Inferior parietal cortex (tissue), 1 donor: ENCODE results near the gene PAPSS2.

Experiments
- DNase-seq: peaks from one replicate; pipeline ENCODE4 v3.0.0-alpha.2; 2016; ENCODE audit errors: extremely low spot score

The PAPSS2 gene

DNA sequence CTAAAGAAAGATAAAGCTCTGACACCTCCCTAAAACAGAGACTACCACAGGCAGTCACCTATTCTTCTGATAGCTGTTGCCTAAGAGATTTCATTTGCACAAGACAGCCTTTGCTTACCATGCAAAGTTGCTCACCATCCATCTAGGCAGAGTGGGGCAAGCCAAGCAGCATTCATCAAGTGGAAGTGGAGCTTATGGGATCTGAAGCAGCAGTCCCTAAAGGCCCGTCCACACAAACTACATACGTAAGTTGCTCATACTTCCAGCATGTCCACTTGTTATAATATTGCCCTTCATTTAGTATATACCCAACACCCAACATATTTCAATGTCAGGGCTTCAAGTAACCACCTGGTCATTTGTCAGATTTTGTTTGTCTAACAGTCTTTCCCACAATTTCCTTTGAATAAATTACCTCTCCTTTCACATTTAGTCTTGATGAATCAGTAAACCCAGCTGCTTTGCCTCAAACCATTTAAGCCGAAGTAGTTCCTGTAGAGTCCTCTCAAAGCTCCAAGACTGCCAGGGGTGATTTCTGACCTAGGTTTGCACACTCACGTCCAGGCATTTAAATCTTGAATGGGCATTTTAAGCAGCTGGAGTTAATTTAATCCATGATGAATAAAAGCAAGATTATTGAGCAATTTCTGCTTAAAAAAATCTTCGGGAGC is 90.5 kb downstream of the PAPSS2 start:
- no peak for DNase-seq

DNA sequence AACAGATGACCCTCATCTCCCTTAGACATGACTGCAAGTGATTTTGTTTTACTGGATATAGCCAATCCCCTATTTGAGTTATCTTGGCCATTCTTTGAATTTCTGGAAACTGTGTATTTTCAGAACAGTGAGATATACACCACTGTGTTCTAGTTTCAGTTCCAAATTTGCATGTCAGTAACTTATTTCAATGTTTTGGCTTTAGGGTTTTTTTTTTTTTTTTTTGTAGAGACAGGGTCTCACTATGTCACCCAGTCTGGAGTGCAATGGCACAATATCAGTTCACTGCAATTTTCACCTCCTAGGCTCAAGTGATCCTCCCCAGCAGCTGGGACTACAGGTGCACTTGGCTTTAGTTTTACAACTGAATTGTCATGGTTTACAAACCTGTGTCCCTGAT is 91.1 kb downstream of the PAPSS2 start:
- DNase-seq, result no peak

- no peak for DNase-seq
Observed at GRCh38 chr10:87751274-87751673, 91.6 kb downstream of the PAPSS2 start.

GRCh38 chr10:87752566-87752965 is 92.9 kb downstream of the PAPSS2 start:
- no peak for DNase-seq

DNA sequence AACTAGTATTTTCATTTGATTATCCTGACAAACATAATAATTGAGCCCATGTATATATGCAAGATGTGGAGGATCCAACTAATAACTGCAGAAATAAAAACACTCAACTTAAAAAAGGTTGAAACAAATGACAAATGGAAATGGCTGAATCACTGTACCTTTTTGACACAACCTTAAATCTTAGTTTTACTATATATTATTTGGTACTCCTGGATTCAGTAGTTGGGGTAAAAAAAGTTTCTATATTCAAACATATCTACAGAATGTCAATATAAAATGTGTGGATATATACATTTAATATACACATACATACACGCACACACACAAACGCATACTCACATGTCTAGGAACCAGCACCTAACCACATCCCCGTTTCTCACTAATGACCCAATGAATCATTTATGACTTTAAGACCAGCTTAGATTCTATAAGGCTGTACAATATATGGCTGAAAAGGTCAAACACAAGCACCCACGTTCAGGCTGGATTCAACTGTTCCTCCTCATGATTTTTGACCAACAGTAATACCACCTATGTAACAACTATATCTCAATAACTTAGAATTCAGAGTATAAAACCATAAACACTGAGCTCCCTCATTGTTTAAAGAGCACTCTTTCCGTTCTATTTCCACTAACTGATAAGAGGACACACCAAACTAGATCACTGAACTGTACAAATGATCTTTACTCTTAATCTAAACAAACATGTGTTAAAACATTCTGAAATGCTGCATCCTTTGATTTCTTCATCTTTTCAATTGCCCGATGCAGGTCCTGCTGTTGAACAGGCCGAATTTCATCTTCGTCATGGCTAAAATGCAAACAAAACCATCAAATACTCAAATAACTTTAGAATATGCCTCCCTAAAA is 94.6 kb downstream of the PAPSS2 start:
- DNase-seq, result no peak

DNA sequence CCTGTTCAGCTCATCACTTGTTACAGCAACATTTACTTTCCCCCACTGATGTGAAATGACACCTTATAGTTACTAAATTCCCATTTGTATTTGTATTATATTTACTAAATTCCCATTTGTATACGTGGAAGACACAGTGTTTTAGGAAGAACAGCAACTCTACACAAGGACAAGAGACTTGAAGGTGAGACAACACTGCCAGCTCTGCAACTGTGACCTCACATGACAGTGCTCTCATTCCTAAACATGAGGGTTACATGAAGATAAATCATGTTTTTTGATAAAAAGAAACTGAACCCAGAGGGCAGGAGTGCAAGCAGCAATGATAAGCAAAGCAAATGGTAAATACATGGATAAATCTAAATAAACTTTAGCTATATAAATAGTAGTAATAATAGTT is 98.0 kb downstream of the PAPSS2 start:
- no peak for DNase-seq

DNA sequence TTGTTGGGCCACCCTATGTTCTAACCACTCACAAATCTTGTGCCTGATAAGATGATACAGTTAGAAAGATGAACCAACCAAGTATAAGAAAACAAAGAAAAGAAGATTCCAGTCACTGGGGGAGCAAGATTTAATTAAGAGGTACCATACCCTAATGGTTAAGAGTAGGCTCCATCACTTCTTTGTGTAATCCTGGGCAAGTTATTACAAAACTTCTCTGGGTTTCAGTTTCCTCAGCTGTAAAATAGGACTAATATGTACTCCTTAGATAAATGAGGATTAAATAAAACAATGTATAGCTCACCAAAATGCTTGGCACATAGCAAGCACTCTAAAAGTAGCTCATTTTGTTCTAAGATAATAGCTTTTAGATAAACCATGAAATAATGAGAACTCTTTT is 99.9 kb downstream of the PAPSS2 start:
- DNase-seq, result no peak

DNA sequence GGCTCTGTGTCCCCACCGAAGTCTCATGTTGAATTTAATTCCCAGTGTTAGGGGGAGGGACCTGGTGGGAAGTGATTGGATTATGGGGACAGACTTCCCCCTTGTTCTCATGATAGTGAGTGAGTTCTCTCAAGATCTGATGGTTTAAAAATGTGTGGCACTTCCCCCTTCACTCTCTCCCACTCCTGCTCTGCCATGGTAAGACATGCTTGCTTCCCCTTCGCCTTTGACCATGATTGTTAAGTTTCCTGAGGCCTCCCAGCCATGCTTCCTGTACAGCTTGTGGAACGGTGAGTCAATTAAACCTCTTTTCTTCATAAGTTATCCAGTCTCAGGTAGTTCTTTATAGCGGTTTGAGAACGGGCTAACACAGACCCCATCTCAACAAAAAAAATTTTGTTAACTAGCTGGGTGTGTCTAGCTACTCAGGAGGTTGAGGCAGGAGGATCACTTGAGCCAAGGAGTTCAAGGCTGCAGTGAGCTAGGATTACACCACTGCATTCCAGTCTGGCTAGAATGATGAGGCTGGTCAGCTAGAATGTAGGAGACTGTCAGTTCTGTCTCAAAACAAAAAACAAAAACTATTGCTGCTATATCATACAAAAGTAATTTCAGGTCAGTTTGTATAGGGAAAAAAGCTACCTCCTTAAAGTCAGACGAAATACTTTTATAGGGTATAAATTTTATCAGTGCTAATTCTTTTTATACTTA is 100.7 kb downstream of the PAPSS2 start:
- DNase-seq, result no peak

- DNase-seq, result no peak
Observed at GRCh38 chr10:87761153-87761552, 101.5 kb downstream of the PAPSS2 start.

DNA sequence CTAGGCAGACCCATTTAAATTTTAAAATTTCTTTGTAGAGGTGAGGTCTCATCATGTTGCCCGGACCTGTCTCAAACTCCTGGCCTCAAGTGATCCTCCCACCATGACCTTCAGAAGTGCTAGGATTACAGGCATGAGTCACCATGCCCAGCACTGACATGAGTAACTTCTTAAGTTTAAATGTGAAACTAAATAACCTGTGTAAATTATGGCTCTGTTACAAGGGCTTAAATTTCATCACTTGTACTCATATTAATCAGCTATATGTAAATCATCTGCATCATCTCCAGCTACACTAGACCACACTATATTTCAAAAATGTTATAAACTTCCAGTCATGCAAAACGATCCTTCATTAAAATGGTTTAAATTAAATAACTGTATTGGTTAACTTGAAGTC is 102.2 kb downstream of the PAPSS2 start:
- DNase-seq, result no peak

GRCh38 chr10:87763086-87763861 is 103.6 kb downstream of the PAPSS2 start:
- no peak for DNase-seq

- DNase-seq, result no peak
Observed at GRCh38 chr10:87764072-87764934, 104.6 kb downstream of the PAPSS2 start.

DNA sequence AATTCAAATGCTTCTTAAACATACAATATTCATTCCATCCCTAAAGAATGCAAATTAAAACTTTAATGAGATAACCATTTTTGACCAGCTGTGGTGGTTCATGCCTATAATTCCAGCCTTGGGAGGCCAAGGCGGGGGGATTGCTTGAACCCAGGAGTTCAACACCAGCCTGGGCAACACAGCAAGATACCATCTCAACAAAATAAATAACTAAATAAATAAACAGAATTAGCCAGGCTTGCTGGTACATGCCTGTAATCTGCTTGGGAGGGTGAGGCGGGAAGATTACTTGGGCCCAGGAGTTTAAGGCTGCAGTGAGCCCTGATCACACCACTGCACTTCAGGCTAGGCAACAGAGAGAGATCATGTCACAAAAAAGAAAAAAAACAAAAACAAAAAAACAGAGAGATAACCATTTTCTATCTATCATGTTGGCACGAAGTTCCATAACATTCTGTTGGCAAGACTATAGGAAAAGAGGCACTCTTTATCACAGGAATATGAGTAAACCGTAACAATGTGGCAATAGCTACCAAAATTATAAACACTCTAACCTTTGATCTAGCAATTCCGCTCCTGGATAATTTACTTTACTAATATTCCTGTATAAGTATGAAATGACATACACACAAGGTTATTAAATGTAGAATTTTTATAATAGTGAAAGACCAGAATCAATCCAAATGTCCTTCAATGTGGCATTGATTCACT is 106.1 kb downstream of the PAPSS2 start:
- DNase-seq, result no peak

DNA sequence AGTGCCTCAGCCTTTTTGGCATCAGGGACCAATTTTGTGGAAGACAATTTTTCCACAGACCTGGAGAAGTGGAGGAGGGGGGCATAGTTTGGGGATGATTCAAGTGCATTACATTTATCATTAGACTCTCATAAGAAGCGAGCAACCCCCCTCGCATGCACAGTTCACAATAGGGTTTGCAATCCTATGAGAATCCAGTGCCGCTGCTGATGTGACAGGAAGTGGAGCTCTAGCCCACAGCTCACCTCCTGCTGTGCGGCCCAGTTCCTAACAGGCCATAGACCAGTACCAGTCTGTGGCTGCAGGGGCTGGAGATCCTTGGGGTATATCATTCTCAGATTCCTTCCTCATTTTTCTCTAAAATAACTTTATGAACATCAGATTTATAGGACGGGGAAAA is 107.6 kb downstream of the PAPSS2 start:
- no peak for DNase-seq

DNA sequence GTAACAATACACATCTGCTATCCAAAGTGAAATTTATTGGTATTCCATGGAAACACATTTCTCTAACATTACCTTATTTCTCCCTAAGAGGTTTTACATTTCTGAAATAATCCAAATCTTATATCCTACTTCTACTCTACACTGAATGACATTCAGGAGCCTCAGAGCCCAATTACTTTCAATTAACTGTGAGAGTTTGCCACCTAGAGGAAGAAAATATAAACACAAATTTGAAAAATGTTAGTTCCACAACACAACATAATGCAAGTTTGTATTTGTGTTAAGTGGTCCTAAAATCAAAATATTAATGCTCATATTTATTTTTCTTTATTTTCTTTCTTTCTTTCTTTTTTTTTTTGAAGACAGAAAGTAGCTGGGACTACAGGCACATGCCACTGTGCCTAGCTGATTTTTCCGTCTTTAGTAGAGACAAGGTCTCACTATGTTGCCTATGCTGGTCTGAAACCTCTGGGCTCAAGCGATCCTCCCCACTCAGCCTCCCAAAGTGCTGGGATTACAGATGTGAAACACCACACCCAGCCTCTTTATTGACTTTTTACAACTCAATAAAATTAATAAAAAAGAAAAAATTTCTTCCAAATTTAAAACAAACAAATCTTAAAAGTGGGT is 112.3 kb downstream of the PAPSS2 start:
- DNase-seq, result peak; percentile 66

DNA sequence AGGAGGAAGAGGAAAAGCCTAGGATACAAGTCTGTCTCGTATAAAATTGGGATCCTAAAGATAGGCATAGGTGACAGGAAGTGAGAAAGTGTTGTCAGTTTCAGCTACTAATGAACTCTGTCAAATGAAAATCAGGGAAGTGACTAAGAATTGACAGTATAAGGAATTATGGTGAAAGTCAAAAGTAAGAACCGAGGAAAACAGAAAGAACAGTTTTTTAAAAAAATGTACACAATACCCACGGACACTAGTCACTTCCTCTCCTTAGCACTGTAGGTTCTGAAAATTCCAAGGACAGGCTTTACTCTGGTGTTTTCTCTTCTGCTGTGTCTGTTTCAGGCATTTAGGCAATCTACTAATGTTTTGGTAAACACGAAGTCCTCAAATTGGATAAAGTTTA is 116.1 kb downstream of the PAPSS2 start:
- no peak for DNase-seq

GRCh38 chr10:87776328-87776727 is 116.7 kb downstream of the PAPSS2 start:
- no peak for DNase-seq

DNA sequence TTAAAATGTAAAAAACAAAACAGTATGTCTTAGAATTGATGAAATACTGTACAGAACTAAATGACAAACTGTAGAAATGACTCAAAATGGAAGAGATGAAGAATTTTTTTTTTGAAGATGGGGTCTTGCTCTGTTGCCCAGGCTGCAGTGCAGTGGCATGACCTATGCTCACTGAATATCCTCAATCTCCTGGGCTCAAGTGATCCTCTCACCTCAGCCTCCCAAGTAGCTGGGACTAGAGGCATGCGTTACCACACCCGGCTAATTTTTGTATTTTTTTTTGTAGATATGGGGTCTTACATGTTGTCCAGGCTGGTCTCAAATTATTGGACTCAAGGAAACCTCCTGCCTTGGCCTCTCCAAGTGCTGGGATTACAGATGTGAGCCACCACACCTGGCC is 121.9 kb downstream of the PAPSS2 start:
- DNase-seq, result no peak

DNA sequence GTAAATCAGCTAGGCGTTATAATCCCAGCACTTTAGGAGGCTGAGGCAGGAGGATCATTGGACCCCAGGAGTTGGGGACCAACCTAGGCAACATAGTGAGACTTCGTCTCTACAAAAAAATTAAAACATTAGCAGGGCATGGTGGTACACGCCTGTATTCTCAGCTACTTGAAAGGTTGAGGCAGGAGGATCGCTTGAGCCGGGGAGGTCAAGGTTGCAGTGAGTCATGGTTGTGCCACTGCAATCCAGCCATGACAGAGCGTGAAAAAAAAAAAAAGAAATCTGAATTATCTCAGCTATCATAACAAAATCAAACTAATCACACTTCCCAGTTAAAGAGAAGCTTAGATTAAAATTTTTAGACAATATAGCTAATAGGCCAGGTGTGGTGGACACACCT is 123.0 kb downstream of the PAPSS2 start:
- DNase-seq, result no peak

- DNase-seq, result no peak
Observed at GRCh38 chr10:87786421-87786820, 126.7 kb downstream of the PAPSS2 start.
